ENCODE results near the gene COG2.

GRCh38 chr1:230728710-230729392 lies 86.6 kb downstream of the COG2 start:
- no peak for TF ChIP-seq CTCF (IDR thresholded peaks at IDR 0.05 in 4 of 5, conservative IDR thresholded peaks at IDR 0.05 in 1 of 5)
- no peak for TF ChIP-seq POLR2A (IDR thresholded peaks at IDR 0.05)

All from gastrocnemius medialis (tissue), 4 donors.